GM21381 (cell line): ENCODE data around the gene TMEM242.

Experiments used
- ATAC-seq: cut with Tn5 transposase; IDR thresholded peaks from one replicate; pipeline ENCODE4 v1.9.1; 2021; ENCODE audit warnings: mild to moderate bottlenecking, moderate library complexity; ENCODE audit not compliant: unreplicated experiment

Gene TMEM242

GRCh38 chr6:157272866-157273755 is 50.2 kb downstream of the TMEM242 start:
- no peak for ATAC-seq

DNA sequence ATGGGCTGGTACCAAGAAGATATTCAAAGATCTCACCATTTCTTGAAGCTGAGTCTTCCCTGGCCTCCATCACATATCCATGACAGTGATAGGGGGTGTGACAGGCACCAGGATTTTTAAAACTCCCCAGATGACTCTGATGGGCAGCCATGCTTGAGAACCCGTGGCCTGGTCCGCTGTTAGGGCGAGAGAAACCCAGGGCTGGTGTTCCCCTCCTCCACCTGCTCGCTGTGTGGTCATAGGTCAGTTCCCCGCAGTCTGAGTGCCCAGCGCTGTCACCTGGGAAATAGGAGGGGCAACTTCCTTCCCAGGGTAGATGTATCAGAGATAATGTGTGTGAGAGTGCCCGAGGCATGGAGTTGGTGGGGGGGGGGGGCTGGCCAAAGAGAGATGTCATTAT is 50.9 kb downstream of the TMEM242 start:
- ATAC-seq, result no peak

DNA sequence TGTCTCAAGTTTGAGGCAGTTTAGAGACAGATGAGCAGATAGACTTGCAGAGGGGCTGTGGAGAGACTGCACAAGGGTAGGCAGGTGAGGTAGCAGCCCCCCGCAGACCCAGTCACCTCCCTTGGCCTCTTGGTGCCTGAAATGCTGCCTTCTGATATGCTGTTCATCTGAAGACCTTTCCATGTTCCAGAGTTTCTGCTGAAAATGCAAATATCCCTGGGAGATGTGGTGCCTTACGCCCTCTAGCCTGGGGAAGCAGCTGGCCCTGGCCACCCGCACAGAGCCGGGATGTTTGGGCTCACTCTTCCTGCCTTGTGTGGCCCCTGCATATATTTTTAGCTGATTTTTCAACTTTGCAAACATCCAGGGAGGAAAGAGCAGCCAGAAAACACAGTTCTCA is 51.4 kb downstream of the TMEM242 start:
- no peak for ATAC-seq

- no peak for ATAC-seq
Measured at GRCh38 chr6:157271441-157271840, 51.9 kb downstream of the TMEM242 start.

DNA sequence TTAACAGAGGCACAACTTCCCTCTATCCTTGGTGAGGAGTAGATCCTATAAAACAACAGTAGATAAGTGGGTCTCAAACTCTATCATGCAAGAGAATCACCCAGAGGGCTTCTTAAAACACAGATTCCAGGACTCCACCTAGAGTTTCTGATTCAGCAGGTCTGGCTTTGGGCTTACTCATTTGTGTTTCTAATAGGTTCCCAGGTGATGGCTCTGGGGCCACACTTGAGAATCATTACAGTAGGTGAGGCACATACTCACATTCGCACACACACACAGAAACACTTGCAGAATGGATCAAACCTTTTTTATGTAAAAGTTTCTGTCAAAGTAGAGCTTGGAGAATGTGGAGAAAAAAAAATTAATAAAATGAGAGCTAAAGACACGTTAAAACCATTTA is 52.4 kb downstream of the TMEM242 start:
- ATAC-seq, result no peak

DNA sequence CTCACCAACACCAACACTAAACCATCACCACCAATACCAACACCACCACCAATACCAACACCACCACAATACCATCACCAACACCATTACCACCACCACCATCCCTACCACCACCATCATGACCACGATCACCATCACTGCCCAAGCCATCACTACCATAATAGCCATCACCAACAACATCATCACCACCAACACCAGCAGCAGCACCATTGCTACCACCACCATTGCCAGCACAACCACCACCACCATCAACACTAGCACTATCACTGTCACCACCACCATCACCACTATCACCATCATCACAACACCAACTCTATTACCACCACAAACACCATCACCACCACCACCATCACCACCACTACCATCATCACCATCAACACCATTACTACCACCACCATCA is 53.0 kb downstream of the TMEM242 start:
- ATAC-seq, result no peak

DNA sequence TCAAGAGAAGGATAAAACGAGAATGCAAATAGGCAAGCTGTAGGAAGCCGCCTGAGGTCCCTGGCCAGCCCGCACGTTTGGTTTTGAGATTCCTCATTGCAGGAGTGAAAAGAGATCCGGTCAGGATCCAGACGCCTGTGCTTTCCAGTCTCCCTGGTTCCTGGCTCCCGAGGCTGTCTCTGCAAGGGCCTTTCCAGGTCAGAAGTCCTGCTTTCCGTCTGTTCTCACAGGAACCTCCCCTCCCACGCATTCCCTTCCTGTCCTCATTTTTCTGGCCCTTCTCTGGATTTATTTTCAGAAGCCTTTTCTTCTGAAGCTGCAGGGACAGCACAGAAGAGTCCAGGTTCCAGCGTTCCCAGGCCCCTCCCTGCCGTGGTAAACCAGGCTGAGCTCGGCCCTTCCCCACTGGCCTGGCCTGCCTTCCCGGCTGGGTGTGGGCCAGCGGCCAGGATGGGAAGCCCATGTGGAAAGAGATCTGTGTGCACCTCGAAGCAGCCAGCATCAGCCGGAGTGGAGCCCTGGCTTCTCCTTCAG is 54.0 kb downstream of the TMEM242 start:
- ATAC-seq, result no peak

GRCh38 chr6:157268835-157269234 is 54.5 kb downstream of the TMEM242 start:
- no peak for ATAC-seq

GRCh38 chr6:157268396-157268795 is 54.9 kb downstream of the TMEM242 start:
- ATAC-seq, result no peak

GRCh38 chr6:157267654-157268053 is 55.7 kb downstream of the TMEM242 start:
- no peak for ATAC-seq

DNA sequence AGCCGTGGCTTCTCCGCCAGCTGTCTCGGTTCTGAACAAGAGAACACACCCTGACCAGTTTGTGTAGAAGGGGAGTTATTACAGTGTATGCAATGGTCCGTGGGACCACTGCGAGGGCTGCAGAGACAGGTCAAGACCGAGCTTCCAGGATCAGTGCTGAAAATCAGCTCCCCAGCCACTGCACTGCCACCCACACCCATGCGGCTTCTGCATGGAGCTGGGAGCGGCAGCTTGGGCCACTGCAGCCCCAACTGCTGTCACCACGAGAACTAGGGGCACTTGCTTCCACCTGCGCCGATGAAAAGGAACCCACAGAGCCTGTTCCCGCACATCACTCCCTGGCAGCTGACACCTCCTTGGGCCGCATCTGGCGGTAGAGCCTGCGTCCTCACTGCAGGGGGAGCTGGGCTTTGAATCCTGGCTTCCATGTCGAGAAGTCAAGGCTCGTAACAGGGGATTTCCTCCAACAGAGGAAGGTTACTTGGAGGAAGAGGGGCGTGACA is 56.2 kb downstream of the TMEM242 start:
- ATAC-seq, result no peak

GRCh38 chr6:157266274-157267101 is 56.8 kb downstream of the TMEM242 start:
- ATAC-seq, result no peak

DNA sequence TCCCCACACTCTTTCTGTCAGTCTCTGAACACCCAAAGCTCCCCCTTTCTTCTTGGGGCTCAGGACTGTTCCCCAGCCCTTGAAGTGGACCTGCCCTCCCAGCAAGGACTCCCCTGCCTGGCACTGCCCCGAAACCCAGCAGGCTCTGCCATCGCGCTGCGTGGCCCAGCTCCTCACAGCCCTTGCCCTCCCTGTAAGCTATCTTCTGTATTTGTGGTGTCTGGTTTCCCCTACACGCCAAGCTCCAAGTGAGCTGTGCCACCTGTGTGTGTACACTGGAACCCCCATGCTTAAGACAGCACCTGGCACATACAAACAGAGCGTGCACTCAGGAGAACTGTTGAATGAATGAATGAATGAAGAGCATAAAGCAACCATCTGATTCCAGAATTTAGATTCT is 57.7 kb downstream of the TMEM242 start:
- ATAC-seq, result no peak

DNA sequence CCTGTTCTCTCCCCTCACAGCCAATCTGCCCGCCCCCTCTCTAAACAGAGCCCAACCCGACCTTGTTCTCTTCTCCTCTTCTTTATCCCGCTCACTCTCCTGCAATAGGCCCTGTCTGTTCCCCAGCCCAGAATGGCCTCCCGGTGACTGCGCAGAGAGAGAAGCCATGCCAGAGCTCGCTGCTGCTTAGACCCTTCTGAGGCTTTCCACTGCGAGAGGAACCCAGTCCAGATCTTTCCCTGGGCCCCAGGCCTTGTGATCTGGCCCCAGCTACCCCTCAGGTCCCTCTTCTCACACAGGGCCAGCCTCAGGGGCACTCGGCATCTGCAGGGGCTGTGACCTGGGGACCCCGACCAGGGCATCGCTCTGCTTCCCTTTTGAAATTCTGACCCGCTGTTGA is 58.1 kb downstream of the TMEM242 start:
- ATAC-seq, result no peak

- no peak for ATAC-seq
Measured at GRCh38 chr6:157264701-157265100, 58.6 kb downstream of the TMEM242 start.

- no peak for ATAC-seq
Measured at GRCh38 chr6:157263881-157264397, 59.4 kb downstream of the TMEM242 start.

GRCh38 chr6:157263146-157263545 is 60.2 kb downstream of the TMEM242 start:
- ATAC-seq, result no peak

DNA sequence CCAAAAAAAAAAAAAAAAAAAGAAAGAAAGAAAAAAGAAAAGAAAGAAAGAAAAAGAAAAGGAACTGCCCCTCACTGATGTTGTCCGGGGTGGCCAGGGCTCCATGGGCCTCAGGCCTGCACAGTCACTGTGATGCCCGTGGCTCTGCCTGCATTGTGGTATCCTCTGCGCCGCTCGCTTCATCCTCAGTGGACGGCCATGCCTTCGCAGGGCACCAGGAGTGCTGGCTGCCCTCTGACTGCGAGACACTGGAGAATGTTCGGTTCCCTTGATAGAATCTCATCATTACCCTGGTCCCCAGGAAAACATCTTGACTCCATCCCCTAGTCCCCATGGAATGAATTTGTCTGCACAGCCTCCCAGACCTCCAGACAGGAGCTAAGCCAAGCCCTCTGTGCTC is 61.7 kb downstream of the TMEM242 start:
- ATAC-seq, result no peak

- no peak for ATAC-seq
Measured at GRCh38 chr6:157260735-157261410, 62.4 kb downstream of the TMEM242 start.

DNA sequence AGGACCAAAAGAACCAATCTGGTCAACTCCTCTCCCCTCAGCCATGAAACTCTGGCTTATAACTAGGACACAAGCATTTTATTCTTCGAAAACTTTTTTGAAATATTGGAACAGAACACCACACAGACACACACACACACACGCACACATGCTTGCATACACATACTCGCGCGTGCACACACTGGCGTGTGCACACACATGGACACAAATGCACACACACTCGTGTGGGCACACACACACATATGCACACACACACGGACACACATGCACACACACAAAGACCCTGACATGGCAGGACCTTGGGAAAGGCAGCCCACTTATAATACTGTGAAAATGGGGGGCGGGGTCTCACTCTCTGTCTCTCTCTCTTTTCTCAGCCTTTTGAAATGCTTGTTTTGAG is 63.9 kb downstream of the TMEM242 start:
- no peak for ATAC-seq

- no peak for ATAC-seq
Measured at GRCh38 chr6:157258878-157259277, 64.4 kb downstream of the TMEM242 start.
